ENCODE results near the gene KRTAP10-4.

GRCh38 chr21:44567481-44568171 is 5.9 kb upstream of the KRTAP10-4 start:
- TF ChIP-seq GATA2 (IDR thresholded peaks at IDR 0.05; ENCODE audit: low read depth, low read length) (no peak), GATA3 (IDR thresholded peaks at IDR 0.05; ENCODE audit: low read depth, low read length) (no peak)

All from SH-SY5Y (cell line).